ENCODE measurements around the gene EML4.
"Not testable (repeated sequence)": the region's sequence is repeated elsewhere in the genome, so short reads cannot be mapped to it uniquely, and the experiment has no call there.

EML4 gene

DNA sequence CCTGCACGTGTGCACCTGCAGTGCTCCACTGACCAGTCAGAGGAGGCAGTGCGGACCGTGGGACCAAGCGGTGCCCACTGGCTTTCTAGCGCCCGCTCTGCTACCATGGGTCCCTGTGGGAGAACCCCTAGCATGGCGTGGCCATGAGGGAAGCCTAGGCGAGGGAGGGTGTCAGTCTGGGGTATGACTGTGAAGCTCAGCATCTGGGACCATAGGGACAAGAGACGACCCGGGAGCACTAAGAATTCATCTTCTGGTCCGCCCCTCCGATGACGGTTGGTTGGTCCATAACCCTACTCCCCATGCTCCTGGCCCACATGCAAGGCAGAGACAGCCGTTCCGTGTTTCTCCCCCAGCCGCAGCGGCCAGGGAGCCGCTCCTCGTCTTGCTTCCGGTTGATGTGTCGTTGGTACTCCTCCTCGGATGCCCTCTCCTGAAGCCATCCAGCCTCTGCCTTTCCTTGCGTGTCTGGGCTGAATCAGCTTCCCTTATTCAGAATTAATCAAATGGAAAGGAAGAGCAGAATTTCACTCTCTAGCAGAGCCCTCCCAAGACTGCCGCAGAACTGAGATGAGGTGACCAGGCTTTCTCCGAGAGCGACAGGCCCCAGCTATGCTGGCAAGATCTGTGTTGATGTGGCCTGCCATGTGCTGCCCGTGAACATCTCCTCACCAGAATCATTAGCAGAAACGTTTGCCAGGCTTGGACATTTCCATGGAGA is 168.9 kb downstream of the EML4 start:
- DNase-seq = no peak

DNA sequence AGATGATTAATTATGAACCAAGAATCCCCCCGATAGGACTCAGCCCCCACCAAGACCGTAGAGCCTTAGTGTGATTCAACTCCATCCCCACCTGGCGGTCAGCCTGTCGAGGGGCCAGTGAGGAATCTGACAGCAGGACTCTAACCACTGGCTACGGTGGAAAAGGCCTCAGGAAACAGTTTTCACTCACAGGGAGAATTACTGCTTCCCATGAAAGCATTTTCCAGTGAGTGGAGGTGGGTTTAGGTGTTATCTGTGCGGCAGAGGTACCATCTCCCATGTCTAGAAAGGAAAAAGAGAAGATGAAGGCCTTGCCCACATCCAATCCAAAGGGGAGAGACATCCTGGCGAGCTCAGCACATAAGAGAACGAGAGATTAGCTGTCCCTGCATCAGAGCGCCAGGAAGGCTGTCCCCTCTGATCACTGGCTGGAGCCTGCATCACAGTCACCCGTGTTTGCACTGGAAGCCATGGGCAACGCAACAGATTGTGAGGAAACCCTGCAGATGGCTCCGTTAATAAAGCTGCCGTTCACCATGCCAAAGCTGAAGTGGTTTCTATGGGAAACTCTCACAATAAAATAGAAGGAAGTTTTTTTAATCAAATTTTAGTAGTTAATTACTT is 169.5 kb downstream of the EML4 start:
- peak; percentile 54 to 87 for DNase-seq

DNA sequence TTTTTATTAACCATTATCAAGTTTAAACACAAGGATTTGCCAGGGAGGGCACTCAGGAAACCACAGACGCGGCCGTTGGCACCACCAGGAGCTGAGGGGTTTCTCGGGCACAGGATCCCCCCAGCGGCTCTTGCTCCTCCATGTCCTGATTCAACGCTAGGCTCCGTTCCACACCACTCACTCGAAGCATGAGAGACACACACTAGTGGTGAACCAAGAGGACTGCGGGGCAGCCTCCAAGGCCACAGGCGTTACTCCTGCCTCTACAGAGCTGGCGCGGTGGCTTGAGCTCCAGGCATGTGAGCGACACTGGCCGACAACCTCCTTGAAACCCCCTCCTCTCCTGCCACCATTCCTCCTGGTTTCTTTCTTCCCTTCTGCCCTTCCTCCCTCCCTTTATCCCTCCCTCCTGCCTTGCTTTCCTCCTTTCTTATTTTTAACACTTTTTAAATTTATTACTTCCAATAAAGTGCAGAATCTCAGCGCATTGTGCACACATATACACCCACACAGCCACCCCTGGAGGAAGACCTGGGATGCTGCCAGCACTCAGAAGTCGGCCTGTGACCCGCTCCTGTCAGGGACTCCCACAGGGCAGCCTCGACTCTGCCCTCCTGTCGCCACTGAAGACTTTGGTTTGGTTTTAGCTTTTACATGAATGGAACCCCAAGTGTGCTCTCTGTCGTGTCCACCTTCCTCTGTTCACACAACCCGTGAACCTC is 170.2 kb downstream of the EML4 start:
- DNase-seq = peak; percentile 50 to 81

DNA sequence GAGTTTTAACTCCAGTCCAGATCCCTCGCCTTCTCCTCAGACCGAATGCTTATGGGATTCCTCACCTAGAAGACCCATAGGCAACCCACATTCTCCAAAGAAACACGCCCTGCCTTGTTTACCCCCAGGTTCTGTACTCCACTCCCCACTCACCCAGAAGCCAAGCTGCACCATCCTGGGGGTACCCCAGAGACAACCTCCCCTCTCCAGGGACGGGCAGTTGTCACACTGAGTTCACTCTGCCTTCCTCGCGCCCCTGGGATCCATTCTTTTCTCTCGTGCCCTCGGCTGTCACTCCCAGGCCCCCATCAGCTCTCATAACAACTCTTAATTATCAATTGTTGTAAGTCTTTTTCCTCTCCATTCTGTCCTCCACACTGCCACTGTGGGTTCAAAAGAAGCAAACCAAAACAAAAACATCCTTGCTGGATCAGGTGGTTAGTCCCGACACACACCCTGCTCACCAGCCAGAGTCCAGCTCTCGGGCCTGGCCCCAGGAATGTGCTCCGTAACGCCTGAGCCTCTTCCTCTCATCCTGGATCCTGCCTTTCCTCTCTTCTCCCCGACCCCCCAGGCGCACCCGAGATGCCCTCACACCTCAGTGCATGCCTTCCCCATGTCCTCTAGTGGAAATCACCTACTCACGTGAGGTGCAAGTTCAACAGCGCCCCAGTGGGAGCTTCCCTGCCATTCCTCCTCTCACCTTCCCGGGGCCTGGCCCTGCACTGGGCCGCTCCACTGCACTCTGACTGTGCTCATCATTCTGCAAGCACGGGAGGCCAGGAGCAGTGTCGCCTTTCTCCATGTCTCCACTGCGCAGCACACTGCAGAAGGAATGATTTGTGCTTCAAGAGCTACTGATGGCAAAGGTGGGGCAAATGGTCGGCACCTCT is 171.1 kb downstream of the EML4 start:
- no peak for DNase-seq

DNA sequence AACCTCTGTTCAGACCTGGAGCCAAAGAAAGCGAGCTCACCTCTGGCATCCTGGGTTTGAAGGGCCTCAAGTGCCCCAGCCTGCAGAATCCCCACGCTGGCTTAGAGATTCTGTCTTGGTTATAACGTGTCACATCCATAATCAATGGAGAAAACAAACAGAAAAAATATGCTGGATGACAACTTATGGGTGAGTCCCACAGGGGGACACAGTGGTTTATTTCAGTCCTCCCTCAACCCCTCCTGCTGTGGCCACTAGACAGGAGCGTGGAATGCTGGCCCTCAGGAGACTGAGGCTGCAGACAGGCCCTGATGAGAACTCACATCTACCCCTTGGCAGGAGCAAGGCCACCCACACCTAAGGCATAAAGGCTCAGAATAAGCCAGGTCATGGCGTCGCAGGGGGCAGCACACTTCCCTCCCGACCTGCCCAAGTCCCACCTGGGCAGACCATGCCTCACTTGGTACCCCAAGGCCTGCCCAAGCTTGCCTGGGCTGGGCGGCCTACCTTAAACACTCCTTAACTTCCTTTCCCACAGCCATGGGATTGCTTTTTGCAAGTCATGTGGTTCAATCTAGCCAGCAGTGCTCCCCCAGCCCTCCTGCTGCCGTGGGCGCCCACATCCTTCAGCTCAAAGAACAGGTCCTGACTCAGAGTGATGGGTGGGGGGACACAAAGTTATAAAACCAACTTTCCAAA is 171.9 kb downstream of the EML4 start:
- DNase-seq = no peak

DNA sequence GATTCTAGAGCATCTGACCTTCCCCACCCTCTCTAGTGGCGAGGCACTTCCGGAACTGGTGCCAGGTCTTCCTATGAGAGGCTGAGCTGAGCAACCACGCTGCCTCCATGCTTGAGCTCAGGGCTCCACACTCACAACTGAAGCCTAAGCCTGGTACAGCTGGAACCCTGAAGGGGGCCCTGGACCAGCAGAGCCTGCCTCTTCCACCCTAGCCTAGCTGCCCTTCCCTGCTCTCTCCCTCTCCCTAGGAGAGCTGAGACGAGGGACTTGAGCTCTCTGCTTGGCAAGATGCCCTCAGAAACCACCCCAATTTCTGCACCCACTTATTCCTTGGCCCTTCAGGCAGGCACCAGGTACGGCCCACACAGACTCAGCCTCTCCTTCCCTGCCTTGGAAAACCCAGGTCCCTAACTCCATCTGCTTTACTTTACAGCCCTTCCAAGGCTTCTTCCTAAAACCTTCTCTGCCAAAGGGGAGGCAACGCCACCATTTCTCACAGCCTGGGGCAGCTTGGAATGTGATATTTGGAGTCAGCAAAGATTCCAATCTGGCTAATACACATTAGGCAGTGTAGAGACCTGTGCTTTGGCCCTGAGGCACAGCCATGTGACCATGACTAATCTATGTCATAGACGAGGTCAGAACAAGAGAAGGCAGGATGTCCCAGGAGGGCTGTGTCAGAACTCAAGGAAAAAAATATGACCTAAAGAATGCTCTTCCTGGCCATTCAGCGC is 173.1 kb downstream of the EML4 start:
- no peak for DNase-seq

DNA sequence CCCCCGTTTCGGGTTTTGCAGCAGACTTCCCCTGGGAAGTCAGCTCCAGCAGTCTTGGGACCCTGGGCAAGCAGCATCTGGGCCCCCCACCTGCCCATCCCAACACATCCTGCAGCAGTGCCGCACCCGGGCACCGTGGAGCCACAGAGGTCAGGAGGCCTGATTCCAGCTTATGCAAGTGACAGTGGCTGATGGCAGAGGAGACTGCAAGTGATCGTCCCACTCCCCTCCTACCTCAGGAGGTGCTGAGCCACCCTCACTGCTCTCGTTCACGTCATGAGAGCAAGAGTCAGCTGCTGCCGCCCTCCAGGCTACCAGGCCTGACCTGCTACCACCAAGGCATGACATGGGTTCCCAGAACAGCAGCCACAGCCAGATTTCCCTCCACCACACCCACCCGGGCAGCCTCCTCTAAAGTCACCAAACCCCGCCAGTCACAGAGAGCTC is 173.7 kb downstream of the EML4 start:
- no peak for DNase-seq

DNA sequence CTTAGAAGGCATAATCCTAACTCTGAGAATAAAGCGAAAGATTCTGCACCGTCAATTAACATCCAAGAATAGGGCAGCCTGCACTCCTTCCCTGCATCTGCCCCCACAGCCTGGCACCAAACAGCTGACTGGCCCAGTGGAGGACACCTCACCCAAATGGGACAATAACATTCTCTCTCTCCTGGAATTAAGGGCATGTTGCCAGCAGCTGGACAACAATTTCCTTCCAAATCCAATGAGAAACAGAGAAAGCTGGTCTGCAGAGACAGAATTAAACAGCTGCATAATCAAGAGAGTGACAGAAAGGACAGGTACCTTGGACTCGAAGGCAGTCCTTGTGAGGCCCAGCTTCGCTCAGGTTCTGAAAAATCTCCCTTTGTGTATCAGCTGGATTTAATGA is 176.8 kb downstream of the EML4 start:
- no peak for DNase-seq

DNA sequence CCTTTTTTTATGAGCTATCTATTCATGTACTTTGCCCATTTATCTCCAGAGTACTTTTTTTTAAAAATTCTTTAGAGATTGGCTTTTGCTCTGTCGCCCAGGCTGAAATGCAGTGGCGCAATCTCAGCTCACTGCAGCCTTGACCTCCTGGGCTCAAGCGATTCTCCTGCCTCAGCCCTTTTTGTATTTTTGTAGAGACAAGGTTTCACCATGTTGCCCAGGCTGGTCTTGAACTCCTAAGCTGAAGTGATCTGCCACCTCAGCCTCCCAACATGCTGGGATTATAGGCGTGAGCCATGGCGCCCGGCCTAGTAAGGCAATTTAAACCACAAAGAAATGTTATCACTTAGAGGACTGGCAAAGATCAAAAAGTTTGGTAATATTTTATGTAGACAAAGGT is 177.7 kb downstream of the EML4 start:
- not testable (repeated sequence) for DNase-seq

DNA sequence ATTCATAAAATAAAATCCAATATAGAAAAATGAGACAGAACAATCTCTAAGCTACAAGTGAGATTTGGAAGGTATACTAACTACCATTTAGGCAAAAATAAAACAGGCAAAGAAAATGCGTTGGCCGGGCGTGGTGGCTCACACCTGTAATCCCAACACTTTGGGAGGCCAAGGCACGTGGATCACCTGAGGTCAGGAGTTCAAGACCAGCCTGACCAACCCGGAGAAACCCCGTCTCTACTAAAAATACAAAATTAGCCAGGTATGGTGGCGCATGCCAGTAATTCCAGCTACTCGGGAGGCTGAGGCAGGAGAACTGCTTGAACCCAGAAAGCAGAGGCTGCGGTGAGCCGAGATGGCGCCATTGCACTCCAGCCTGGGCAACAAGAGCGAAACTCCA is 178.4 kb downstream of the EML4 start:
- not testable (repeated sequence) for DNase-seq

DNA sequence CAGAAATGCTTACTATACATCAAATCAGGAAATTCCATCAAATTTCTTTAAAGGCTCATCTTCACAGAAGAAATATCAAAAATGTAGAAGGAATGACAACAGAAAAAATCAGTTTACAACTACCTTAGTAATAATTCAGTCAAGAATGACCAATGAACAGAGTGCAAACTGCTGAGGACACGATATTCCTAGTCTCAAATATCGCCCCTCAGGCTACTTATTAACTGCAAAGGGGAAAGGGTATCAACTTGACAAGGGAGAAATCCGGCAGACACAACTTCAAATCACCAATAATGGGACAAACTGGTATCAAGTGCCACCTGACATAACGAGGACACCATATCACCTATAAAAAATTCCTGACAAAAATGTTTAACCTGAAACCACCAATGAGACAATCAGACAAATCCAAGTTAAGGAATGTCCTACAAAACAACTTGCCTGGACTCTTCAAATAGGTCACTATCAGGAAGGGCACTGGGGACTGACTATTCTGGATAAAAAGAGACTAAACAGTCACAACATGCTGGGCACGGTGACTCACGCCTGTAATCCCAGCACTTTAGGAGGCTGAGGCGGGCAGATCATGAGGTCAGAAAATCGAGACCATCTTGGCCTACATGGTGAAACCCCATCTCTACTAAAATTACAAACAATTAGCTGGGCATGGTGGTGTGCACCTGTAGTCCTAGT is 179.1 kb downstream of the EML4 start:
- DNase-seq = no peak

DNA sequence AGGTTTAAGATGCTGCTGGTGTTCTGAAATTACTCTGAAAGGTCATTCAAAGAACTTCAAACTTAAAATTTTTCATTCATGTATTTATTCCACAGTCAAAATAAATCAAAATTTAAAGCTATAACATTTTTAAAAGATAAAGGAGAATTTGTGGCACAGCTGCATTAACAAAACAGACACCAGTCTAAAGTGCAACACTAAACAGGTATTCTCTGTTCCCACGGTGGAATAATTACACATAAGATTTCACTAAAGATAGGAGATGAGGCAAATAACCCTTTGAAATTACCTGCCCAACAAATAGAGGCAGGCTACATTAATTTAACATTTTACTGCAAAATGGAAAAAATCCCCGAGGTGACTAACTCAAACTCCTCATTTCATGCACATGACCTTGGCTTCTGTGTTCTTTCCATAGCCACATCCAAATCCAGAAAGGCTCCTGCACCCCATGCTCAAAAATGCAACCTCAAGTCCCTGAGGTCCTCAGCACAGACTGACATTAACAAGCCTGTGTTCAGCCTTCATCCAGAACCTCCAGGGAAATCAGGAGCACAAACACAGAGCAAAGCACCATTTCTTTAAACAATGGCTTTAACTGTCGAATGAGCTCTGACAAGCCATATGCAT is 181.4 kb downstream of the EML4 start:
- DNase-seq = no peak

DNA sequence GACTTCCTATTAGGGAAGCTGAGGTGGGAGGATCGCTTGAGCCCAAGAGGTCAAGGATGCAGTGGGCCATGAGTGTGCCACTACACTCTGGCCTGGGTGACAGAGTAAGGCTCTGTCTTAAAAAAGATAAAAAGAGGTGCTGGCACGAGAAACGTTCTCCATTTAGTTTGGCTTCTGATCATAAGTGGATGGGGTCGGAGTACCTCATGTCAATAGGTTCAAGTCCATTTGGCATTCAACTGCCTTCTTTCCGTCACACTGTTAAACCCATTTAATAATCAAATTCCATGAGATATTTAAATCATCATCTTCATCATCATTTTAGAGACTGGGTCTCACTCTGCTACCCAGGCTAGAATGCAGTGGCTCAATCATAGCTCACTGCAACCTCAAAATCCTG is 182.7 kb downstream of the EML4 start:
- DNase-seq = no peak

DNA sequence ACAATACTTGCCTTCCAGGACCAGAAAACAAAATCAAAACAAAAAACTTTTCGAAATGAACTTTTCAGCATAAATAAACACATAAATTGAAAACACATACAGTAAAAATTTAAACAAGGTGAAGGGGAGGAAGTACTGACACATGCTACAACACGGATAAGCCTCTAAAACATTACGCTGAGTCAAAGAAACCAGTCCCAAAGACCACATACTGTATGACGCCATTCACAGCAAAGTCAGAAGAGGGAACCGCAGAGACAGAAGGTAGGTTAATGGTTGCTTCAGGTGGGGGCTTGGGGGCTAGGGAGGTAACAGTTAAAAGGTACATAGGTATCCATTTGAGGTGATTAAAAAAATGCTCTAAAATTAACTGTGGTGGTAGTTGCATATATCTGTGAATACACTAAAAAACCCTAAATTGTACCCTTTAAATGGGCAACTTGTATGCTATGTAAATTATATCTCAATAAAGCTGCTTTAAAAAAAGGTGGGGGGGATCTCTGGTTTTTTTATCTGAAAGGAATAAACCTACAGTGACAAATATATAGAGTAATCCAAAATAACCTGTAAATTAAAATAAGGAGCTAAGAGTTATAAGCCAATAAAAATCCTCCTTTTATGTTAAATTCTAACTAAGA is 184.8 kb downstream of the EML4 start:
- DNase-seq = no peak

DNA sequence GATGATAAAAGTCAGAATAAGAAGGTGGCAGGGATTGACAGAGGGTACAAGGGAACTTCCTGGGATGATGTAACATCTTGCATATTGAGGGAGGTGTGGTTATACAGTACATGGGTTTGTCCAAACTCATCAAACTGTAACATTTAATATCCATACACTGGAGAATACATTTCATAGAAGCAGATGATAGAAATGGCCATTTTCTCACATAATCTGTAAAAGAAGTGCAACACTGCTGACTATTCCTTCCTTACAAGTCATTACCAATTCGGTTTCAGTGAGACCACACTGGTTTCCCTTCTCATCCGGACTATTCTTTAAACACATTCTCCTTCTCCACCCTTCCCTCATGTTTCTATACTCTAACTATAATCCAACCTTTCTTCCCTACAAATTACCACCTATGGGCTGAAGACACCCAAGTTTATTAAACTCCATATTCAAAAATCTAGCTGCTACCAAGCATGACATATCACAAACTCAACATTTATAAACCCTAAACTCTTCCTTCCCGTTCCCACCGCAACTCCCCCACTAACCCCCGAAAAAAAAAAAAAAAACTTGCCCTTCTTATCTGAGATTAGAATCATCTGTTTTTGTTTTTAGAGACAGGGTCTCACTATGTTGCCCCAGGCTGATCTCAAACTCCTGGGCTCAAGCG is 190.3 kb downstream of the EML4 start:
- DNase-seq = no peak

DNA sequence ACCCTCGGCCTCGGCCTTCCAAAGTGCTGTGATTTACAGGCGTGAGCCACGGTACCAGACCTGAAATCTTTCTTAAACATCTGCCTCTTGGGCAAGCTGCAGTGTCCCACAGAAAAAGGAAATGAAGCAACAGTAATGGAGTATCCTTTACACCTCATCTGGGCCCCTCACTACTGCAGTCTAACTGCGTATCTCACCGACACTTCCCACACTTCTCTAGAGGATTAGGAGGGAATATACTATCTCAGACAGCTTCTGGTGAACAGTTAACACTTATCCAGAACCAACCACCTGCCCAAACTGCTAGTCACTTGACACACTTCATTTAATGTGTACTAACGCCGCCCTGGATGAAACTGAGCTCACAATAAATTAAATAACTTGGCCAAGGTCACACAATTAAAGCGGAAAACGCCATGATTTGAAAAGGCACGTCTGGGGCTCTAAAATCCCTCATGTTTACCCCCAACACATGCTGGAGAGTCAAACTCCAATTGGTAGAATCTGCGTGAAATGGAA is 190.9 kb downstream of the EML4 start:
- DNase-seq = peak; percentile 55 to 77

DNA sequence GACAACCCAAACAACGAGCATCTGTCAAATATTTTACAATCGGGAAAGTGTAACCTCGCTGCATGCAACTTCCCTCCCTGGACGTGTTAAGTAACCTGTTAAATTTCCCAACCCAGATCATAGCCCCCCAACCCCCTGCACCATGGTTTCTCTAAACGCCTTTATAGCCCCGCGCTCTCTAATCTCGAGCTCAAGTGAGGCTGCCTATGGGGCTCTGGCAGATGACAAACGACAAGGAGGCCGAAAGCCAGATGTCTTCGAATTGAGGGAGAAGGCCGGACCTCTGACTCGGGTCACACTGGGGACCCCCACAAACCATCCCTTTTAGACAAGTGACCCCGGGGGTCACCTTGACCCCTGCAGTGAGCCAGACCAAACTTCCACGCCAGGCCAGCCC is 191.3 kb downstream of the EML4 start:
- peak; percentile 19 to 57 for DNase-seq

DNA sequence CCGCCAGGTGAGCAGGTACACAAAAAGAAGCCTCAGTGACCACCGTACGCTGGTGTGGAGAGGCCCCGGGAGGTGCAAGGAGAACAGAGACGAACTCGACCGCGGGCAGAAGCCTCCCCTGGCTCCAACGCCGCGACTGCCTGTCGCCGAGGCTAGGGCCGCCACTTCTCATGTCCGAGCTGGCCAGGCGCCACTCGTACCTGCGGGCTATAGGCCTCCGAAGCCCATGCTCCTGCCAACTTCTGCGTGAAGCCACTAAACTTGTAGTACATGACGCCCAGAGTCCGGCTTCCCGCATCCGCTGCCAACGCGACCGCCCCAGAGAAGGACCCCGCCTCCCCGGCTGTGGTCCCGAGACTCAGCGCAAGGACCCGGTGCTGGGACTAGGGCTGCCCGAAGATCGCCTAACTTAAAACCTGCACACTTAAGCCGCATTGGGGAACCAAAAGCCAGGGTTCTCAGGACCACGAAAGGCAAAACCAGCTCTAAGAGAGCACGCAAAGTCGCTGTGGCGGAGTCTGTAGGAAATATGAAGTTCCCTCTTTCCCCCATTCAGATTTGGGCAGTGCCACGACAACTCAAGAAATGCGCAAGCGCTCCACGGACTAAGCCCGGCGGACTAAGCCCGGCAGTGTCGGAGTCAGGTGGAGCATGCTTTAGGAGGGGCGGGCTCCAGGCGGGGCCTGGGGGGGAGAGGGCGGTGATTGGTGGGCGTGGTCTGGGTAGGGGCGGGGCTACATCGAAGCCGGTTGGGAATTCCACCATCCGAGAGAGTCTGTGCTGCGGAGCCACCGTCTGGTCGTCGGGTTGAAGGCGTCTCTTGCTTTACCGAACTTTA is 192.0 kb downstream of the EML4 start, which contains the start of gene COX7A2L:
Gene COX7A2L, minus strand, starts transcription at position 328 of the 838 bp plus-strand sequence. Its CDS starts 56 bp downstream, at position 272.
- peak; percentile 97 to 98 for DNase-seq

Data from NCI-H524 (cell line).